ENCODE measurements around the gene CSH2.
"Not testable (repeated sequence)": the region's sequence is repeated elsewhere in the genome, so short reads cannot be mapped to it uniquely, and the experiment has no call there.

Gene CSH2

DNA sequence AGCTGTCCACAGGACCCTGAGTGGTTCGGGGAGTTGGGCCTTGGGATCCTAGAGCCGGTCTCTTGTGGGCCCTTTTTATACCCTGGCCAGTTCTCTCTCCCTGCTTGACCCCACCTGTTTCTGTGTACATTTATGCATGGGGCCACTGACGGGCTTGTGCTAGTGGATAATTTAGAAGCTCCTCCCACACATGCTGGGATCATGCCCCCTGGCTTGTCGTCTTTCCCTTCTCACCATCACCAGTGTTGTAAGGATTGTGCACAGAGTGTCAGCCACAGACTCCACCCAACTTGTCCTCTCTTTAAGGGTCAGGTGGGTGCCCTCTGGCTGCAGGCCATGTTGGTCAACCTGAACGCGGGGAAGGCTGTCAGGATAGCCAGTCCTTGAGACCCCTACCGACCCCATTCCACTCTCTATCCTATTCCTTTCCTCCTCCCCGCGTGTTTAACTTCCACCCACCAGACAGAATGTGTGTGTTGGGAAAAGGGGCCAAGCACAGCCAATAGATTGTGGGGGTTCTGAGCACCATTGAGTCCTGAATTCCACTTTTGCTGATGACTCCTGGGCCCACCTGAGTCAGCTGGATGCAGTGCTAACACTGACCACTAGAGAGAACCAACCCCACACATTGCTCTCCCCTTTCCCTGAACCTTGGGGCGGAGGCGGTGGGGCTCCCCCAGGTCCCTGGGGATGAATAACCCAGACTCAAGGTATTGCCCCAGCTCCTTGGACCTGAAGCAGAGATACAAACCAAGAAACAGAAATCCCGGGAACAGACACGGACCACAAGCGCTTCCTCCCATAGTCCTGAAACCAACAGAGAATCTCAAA lies 23.3 kb upstream of the CSH2 start, which contains the start of gene CSH1:
Gene CSH1, minus strand, starts transcription at position 51 of the 831 bp plus-strand sequence. CDS start 63 bp downstream, outside the sequence.
- not testable (repeated sequence) for DNase-seq (ENCODE audit: low read depth in 2 of 2)

- DNase-seq (ENCODE audit: low read depth in 2 of 2), result not testable (repeated sequence)
Observed at GRCh38 chr17:63894821-63895220, 21.3 kb upstream of the CSH2 start.

GRCh38 chr17:63894021-63894420 lies 20.5 kb upstream of the CSH2 start:
- DNase-seq (ENCODE audit: low read depth in 2 of 2), result not testable (repeated sequence)

DNA sequence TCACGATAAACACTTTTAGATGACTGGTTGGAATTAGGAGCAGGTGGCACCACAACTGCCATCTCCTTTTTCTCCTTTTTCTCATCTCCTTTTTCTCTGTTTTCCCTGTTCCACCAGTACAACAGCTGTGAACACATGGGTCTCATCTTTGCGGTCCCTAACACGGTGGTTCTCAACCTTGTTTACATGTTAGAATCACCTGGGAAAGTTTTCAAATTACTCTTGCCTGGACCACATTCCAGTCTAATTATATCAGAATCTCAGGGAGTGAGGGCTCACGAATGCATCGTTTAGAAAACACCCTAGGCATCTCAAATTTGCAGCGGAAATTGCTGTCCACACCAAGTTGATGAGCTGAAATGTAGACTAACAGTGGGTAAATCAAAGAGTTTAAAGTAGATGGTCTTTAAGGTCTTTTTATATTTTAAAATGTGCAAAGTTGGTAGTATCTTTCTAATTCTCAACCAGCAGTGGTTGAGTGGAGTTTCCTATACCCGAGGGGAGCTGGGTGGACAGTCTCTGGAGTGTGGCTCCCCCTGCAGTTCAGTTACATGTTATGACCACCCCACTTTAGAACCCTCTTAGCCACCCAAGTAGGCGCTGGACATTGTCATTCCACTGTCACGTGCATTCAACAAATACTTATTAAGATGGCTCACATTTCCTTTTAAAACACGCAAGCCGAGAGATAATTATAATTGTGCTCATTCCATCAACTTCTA lies 19.0 kb upstream of the CSH2 start:
- DNase-seq (ENCODE audit: low read depth in 2 of 2), result not testable (repeated sequence)

DNA sequence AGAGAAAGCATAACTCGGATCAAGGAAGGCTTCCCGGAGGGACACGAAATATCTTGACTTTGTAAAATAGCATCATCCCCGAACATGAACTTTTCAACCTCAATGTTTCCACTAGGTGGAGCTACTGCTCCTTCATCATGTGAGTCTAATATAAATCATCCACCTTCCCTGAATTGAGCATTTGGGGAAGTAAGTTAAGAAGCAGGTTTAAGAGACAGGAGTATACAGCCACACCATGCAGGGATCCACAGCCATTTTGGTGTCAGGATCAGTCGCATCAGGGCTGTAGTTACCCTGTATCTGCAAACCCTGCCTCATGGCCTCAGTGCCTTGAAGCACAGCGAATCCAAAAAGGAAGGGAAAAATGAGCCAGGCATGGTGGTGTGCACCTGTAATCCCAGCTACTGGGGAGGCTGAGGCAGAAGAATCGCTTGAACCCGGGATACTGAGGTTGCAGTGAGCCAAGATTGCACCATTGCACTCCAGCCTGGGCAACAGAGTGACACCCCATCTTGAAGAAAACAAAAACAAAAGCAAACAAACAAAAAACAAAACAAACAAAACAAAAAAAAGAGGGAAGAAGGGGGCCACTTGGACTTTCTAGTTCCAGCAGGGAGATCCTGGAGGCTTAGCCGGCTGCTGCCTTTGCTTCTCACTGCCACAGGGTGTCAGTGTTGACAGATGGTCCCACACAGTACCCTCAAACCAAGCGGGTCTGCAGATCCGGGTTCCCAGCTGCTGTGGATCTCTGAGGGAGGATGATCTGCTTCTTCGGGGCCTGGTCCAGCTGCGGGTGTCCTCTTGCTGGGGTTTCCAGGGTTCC lies 15.8 kb upstream of the CSH2 start:
- not testable (repeated sequence) for DNase-seq (ENCODE audit: low read depth in 2 of 2)

DNA sequence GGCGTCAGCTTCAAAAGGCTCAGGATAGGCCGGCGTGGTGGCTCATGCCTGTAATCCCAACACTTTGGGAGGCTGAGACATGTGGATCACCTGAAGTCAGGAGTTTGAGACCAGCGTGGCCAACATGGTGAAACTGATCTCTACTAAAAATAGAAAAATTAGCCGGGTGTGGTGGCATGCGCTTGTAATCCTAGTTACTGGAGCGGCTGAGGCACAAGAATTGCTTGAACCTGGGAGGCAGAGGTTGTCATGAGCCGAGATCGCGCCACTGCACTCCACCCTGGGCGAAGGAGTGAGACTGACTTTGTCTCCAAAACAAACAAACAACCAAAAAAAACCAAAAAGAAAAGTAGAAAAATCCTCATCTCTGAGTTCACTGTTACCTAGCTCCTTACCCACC lies 11.6 kb upstream of the CSH2 start:
- DNase-seq (ENCODE audit: low read depth in 2 of 2), result not testable (repeated sequence)

DNA sequence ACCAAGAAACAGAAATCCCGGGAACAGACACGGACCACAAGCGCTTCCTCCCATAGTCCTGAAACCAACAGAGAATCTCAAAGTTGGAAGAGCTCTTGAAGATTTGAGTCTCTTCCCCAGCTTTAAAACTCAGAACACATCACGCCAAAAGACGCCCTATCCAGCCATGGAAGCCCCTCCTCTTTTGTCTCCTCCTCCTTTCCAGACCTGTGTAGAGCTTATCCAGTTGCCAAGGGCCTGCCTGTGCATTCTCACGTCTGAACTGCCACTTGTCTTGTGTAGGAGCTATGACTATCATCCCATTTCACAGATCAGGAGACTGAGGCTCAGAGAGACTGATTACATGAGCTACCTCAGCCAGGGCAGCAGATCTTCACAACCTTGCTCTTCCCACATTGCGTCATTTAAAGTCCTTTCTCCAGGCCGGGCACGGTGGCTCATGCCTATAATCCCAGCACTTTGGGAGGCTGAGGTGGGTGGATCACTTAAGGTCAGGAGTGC lies 9.2 kb upstream of the CSH2 start:
- not testable (repeated sequence) for DNase-seq (ENCODE audit: low read depth in 2 of 2)

DNA sequence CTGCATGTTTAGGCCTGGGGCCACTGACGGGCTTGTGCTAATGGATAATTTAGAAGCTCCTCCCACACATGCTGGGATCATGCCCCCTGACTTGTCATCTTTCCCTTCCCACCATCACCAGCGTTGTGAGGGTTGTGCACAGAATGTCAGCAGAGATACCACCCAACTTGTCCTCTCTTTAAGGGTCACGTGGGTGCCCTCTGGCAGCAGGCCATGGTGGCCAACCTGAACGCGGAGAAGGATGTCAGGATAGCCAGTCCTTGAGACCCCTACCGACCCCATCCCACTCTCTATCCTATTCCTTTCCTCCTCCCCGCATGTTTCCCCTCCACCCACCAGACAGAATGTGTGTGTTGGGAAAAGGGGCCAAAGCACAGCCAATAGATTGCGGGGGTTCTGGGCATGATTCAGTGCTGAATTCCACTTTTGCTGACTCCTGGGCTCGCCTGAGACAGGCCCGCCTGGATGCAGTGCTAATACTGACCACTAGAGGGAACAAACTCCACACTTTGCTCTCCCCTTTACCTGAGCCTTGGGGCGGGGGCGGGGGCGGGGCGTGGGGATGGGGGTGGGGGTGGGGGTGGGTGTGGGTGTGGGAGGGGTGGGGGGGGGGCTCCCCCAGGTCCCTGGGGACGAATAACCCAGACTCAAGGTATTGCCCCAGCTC lies 8.6 kb upstream of the CSH2 start, which contains the start of gene GH2:
Gene GH2, minus strand, starts transcription at position 10 of the 667 bp plus-strand sequence. CDS start 143 bp downstream, outside the sequence.
- DNase-seq (ENCODE audit: low read depth in 2 of 2), result peak in 1 of 2 experiments; percentile 60

- DNase-seq (ENCODE audit: low read depth in 2 of 2), result not testable (repeated sequence)
Observed at GRCh38 chr17:63881337-63881736, 7.9 kb upstream of the CSH2 start.

DNA sequence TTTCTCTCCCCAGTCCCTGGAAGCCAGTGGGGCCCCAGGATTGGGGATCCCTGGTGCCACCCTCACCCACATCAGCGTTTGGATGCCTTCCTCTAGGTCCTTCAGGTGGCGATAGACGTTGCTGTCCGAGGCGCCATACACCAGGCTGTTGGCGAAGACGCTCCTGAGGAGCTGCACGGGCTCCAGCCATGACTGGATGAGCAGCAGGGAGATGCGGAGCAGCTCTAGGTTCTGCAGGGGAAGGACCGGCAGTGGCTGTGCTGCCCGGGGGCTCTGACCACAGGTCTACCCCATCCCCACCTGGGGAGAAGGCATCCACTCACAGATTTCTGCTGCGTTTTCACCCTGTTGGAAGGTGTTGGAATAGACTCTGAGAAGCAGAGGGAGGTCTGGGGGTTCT lies 7.2 kb upstream of the CSH2 start:
- no peak for DNase-seq (ENCODE audit: low read depth in 2 of 2)

- not testable (repeated sequence) for DNase-seq (ENCODE audit: low read depth in 2 of 2)
Observed at GRCh38 chr17:63878413-63878812, 4.9 kb upstream of the CSH2 start.

DNA sequence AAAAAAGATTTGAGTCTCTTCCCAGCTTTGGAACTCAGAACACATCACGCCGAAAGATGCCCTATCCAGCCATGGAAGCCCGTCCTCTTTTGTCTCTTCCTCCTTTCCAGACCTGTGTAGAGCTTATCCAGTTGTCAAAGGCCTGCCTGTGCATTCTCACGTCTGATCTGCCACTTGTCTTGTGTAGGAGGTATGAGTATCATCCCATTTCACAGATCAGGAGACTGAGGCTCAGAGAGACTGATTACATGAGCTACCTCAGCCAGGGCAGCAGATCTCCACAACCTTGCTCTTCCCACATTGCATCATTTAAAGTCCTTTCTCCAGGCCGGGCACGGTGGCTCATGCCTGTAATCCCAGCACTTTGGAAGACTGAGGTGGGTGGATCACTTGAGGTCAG lies 1.2 kb upstream of the CSH2 start:
- DNase-seq (ENCODE audit: low read depth in 2 of 2), result not testable (repeated sequence)

DNA sequence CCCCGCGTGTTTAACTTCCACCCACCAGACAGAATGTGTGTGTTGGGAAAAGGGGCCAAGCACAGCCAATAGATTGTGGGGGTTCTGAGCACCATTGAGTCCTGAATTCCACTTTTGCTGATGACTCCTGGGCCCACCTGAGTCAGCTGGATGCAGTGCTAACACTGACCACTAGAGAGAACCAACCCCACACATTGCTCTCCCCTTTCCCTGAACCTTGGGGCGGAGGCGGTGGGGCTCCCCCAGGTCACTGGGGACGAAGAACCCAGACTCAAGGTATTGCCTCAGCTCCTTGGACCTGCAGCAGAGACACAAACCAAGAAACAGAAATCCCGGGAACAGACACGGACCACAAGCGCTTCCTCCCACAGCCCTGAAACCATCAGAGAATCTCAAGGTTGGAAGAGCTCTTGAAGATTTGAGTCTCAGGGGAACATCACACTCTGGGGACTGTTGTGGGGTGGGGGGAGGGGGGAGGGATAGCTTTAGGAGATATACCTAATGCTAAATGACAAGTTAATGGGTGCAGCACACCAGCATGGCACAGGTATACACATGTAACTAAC lies 667 bp upstream of the CSH2 start:
- not testable (repeated sequence) for DNase-seq (ENCODE audit: low read depth in 2 of 2)

- DNase-seq (ENCODE audit: low read depth in 2 of 2), result not testable (repeated sequence)
Observed at GRCh38 chr17:63871646-63872365, 1.7 kb downstream of the CSH2 start.

DNA sequence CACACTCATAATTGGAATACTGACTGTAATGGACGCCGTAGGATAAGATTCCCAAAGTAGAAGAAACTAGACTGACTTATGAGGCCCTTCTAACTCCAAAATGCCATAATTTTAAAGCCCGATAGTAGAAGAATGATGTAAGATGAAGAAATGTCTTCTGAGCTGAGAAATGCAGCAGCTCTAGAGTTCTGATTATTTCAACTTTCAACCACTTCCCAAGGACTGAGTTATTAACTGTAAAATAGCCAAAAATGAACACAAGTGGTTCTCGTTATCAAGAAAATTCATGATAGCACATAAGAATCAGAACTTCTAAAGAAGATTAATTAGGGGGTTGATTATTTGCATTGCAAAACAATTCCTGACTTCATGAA lies 3.2 kb downstream of the CSH2 start:
- DNase-seq (ENCODE audit: low read depth in 2 of 2), result not testable (repeated sequence)

- not testable (repeated sequence) for DNase-seq (ENCODE audit: low read depth in 2 of 2)
Observed at GRCh38 chr17:63869491-63870291, 3.8 kb downstream of the CSH2 start.

DNA sequence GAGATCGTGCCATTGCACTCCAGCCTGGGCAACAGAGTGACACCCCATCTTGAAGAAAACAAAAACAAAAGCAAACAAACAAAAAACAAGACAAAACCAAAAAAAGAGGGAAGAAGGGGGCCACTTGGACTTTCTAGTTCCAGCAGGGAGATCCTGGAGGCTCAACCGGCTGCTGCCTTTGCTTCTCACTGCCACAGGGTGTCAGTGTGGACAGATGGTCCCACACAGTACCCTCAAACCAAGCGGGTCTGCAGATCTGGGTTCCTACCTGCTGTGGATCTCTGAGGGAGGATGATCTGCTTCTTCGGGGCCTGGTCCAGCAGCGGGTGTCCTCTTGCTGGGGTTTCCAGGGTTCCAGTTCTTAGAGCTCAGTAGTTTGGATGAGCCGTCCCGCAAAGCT lies 6.9 kb downstream of the CSH2 start:
- not testable (repeated sequence) for DNase-seq (ENCODE audit: low read depth in 2 of 2)

DNA sequence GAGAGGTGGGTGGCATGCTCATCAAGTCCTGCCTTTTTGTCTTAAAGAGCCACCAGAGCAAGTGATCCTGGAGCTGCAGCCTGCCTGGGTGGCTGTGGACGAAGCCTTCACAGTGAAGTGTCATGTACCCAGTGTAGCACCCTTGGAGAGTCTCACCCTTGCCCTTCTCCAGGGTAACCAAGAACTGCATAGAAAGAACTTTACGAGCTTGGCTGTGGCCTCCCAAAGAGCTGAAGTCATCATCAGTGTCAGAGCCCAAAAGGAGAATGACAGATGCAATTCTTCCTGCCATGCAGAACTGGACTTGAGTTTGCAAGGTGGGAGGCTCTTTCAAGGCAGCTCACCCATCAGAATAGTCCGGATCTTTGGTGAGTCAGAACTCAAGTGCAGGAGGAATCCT lies 14.2 kb downstream of the CSH2 start:
- no peak for DNase-seq (ENCODE audit: low read depth in 2 of 2)

DNA sequence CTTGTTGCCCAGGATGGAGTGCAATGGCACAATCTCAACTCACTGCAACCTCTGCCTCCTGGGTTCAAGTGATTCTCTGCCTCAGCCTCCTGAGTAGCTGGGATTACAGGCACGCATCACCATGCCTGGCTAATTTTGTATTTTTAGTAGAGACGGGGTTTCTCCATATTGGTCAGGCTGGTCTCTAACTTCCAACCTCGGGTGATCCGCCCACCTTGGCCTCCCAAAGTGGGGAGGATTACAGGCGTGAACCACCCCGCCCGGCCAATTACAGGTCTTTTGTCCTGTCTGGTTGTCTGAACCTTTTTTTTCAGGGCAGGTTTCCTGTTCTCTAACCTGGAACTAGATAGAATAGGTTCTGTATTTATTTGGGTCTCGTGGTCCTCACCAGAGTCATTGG lies 17.1 kb downstream of the CSH2 start:
- DNase-seq (ENCODE audit: low read depth in 2 of 2), result not testable (repeated sequence)
